Measurements from ENCODE around the gene B4GALT5. TPM values are rescaled to one million over a fixed set of nuclear protein-coding genes. Genes with fewer than 3 reads are reported as not detected.

The B4GALT5 gene
- total RNA-seq, 1 experiment from 2014 or later: 77.0 TPM

DNA sequence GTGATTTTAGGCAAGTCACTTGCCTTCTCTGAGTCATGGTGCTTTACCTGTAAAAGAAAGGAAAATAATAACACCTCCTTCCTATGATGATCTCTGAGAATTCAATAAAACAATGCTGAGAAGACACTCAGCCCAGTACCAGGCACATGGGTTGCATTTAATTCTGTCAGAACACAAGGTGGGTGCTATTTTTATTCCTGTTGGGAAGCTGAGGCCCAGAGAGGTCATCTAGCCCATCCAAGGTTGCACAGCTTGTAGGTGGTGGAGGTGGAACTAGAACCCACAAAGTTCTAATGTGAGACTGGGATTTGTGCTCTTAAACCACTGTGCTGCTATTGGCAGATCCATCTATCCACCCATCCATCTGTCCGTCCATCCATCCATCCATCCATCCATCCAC is 106.1 kb downstream of the B4GALT5 start:
- H3K27ac ChIP-seq (ENCODE audit: insufficient read length, low read depth, low read length): no peak overlapping the region
- H2AK5ac ChIP-seq (ENCODE audit: insufficient read length, low read length): no peak overlapping the region
- no peaks in the 10 kb centered on the region for H3K79me1 ChIP-seq (ENCODE audit: insufficient read depth, low read depth, low read length, poor library complexity, severe bottlenecking)
- no peak overlapping the region for H2AFZ ChIP-seq (ENCODE audit: low read length)
- no peaks in the 10 kb centered on the region for H3K9me3 ChIP-seq (ENCODE audit: control insufficient read depth, low read depth, low read length)
- H4K91ac ChIP-seq (ENCODE audit: insufficient read length, low read depth, low read length): no peak overlapping the region
- H3K56ac ChIP-seq (ENCODE audit: insufficient read length, low read depth, low read length): no peak overlapping the region
- no peaks in the 10 kb centered on the region for H3K4me1 ChIP-seq (ENCODE audit: insufficient read depth, low read length)
- no peak overlapping the region for H2BK120ac ChIP-seq (ENCODE audit: low read depth, low read length, poor library complexity, severe bottlenecking)
- no peaks in the 10 kb centered on the region for H3K27me3 ChIP-seq (ENCODE audit: insufficient read depth, low read length)
- H4K20me1 ChIP-seq (ENCODE audit: control insufficient read depth, insufficient read depth, insufficient read length): no peaks in the 10 kb centered on the region
- TF ChIP-seq, protein P1, sequence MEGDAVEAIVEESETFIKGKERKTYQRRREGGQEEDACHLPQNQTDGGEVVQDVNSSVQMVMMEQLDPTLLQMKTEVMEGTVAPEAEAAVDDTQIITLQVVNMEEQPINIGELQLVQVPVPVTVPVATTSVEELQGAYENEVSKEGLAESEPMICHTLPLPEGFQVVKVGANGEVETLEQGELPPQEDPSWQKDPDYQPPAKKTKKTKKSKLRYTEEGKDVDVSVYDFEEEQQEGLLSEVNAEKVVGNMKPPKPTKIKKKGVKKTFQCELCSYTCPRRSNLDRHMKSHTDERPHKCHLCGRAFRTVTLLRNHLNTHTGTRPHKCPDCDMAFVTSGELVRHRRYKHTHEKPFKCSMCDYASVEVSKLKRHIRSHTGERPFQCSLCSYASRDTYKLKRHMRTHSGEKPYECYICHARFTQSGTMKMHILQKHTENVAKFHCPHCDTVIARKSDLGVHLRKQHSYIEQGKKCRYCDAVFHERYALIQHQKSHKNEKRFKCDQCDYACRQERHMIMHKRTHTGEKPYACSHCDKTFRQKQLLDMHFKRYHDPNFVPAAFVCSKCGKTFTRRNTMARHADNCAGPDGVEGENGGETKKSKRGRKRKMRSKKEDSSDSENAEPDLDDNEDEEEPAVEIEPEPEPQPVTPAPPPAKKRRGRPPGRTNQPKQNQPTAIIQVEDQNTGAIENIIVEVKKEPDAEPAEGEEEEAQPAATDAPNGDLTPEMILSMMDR (conservative IDR thresholded peaks at IDR 0.05): no peak
- no peak overlapping the region for H3T11ph ChIP-seq (ENCODE audit: low read length)
- peaks cover 12% of the 10 kb centered on the region for H3K27me3 Mint-ChIP-seq (ENCODE audit: low read depth)
- no peak overlapping the region for H3K4me2 ChIP-seq (ENCODE audit: insufficient read depth, insufficient read length, low read length)
- H2BK20ac ChIP-seq (ENCODE audit: low read depth, low read length, poor library complexity, severe bottlenecking): no peak overlapping the region
- H3K14ac ChIP-seq (ENCODE audit: insufficient read depth, low read length): no peak overlapping the region
- no CpG with 5 or more reads among the region's 1 CpG for WGBS (ENCODE audit: extremely low coverage, insufficient read length, low lambda C conversion rate)
- H4K5ac ChIP-seq (ENCODE audit: insufficient read length, low read depth, low read length): no peak overlapping the region
- no peak overlapping the region for H3K4ac ChIP-seq (ENCODE audit: low read depth, low read length)
- H3K4me1 Mint-ChIP-seq: peaks cover 6 to 10% of the 10 kb centered on the region in 2 experiments
- H2BK12ac ChIP-seq (ENCODE audit: insufficient read length, low read depth, low read length): no peak overlapping the region
- H4K8ac ChIP-seq (replicated peaks; ENCODE audit: insufficient read length, low read depth, low read length): no peak overlapping the region
- DNase-seq: no peak
- H3K79me2 ChIP-seq (ENCODE audit: insufficient read depth, low read length): no peaks in the 10 kb centered on the region
- H3K18ac ChIP-seq (ENCODE audit: insufficient read length, low read depth, low read length): no peak overlapping the region
- H3K36me3 Mint-ChIP-seq (ENCODE audit: insufficient read depth in 1 of 3, low read depth in 3 of 3): no peaks in the 10 kb centered on the region
- no peak overlapping the region for H3K9ac ChIP-seq (ENCODE audit: extremely low read depth, insufficient read length, low read length)
- no peak overlapping the region for H3K4me3 Mint-ChIP-seq
- peaks cover 7% of the 10 kb centered on the region for H3K23me2 ChIP-seq (ENCODE audit: insufficient read length, low read depth, low read length, poor library complexity, severe bottlenecking)
- no peak overlapping the region for H3K27ac Mint-ChIP-seq
- no peak overlapping the region for H2BK15ac ChIP-seq (ENCODE audit: low read depth, low read length)
- H3K9me3 Mint-ChIP-seq: no peaks in the 10 kb centered on the region; a peak in 1 of 5 replicates
- no peak overlapping the region for H2BK5ac ChIP-seq (ENCODE audit: insufficient read length, low read length)
- H3K23ac ChIP-seq (ENCODE audit: insufficient read length, low read depth, low read length): no peak overlapping the region
